Fibroblast of lung (primary cell): ENCODE data around the gene RERE. TPM values are rescaled to one million over a fixed set of nuclear protein-coding genes. Genes with fewer than 3 reads are reported as not detected.

ENCODE experiments used
- DNase-seq, 2 donors: peaks; one replicate each; pipeline versions ENCODE4 v3.0.0 to v3.0.0-alpha.2; 2010; ENCODE audit warnings: low read depth in 2 of 2
- H2AFZ ChIP-seq: 2 replicates; pipeline ENCODE4 v1.5.1; 2012; ENCODE audit warnings: low read length, control low read depth, inconsistent platforms
- H3K27ac ChIP-seq: 2 replicates; pipeline ENCODE4 v1.5.1; 2011; ENCODE audit warnings: low read length, control low read depth; ENCODE audit not compliant: insufficient read depth
- H3K27me3 ChIP-seq: 2 replicates; pipeline ENCODE4 v1.5.1; 2011; ENCODE audit warnings: mild to moderate bottlenecking, low read length; ENCODE audit not compliant: control insufficient read depth, insufficient read depth
- H3K36me3 ChIP-seq: 2 replicates; pipeline ENCODE4 v1.5.1; 2011; ENCODE audit warnings: low read length; ENCODE audit not compliant: control insufficient read depth, insufficient read depth
- H3K4me1 ChIP-seq: 2 replicates; pipeline ENCODE4 v1.5.1; 2011; ENCODE audit warnings: low read length; ENCODE audit not compliant: control insufficient read depth, insufficient read depth; ENCODE audit errors: extremely low read depth
- H3K4me2 ChIP-seq: 2 replicates; pipeline ENCODE4 v1.5.1; 2011; ENCODE audit warnings: low read length, control low read depth; ENCODE audit not compliant: insufficient read depth; ENCODE audit errors: extremely low read depth
- H3K4me3 ChIP-seq, 4 experiments: fragments of 200-600 bp in 1 of 4; sonication (generic) in 1 of 4; replicated peaks in 1 of 4; 2 replicates each; pipeline ENCODE4 v1.5.1; 2011 to 2016; ENCODE audit warnings: low read length in 4 of 4, low read depth in 3 of 4, mild to moderate bottlenecking in 3 of 4, control low read depth in 2 of 4, inconsistent platforms in 1 of 4, mixed read lengths in 1 of 4; ENCODE audit not compliant: insufficient read depth in 1 of 4; ENCODE audit errors: control extremely low read depth in 1 of 4
- H3K79me2 ChIP-seq: 2 replicates; pipeline ENCODE4 v1.5.1; 2012; ENCODE audit warnings: mild to moderate bottlenecking, low read length, inconsistent platforms; ENCODE audit not compliant: control insufficient read depth, insufficient read depth
- H3K9ac ChIP-seq: 2 replicates; pipeline ENCODE4 v1.5.1; 2011; ENCODE audit warnings: mild to moderate bottlenecking, low read length, control low read depth; ENCODE audit not compliant: insufficient read depth
- H3K9me3 ChIP-seq: 2 replicates; pipeline ENCODE4 v1.5.1; 2012; ENCODE audit warnings: low read depth, low read length; ENCODE audit not compliant: control insufficient read depth, insufficient read depth
- H4K20me1 ChIP-seq: 2 replicates; pipeline ENCODE4 v1.5.1; 2011; ENCODE audit warnings: low read length; ENCODE audit not compliant: control insufficient read depth, insufficient read depth; ENCODE audit errors: extremely low read depth
- CTCF ChIP-seq, 2 donors: IDR thresholded peaks in 1 of 2; conservative IDR thresholded peaks in 1 of 2; 1 replicate in 1 of 2; 2 replicates in 1 of 2; pipeline ENCODE4 v1.5.1; 2011 to 2012; ENCODE audit warnings: low read length in 2 of 2, control low read depth in 1 of 2, inconsistent platforms in 1 of 2, low read depth in 1 of 2, mild to moderate bottlenecking in 1 of 2
- EZH2 ChIP-seq: IDR thresholded peaks from 2 replicates; pipeline ENCODE4 v1.5.1; 2012; ENCODE audit warnings: low read length, control low read depth, mild to moderate bottlenecking; ENCODE audit errors: missing control alignments
- polyA plus RNA-seq, 2 donors: library from polyadenylated mRNA; depleted of rRNA in 1 of 2; stranded (reverse) in 1 of 2; unstranded in 1 of 2; fragments of >200 nt; gene quantifications; 2 replicates each; pipeline ENCODE4 v1.2.1, GENCODE V29; 2011 to 2012; ENCODE audit warnings: missing spikeins in 1 of 2
- total RNA-seq: library from RNA; depleted of rRNA; stranded (reverse); fragments of >200 nt; gene quantifications from 2 replicates; pipeline ENCODE4 v1.2.1, GENCODE V29; 2014

RERE gene
- total and polyA plus RNA-seq, 2 donors (not counting 1 experiment from before 2014, with no cell fraction given): 3.7 to 51.0 TPM

GRCh38 chr1:8791819-8792218 lies 25.6 kb downstream of the RERE start:
- no peaks in the 10 kb centered on the region for H3K79me2 ChIP-seq
- H3K4me1 ChIP-seq: no peaks in the 10 kb centered on the region
- DNase-seq: no peak
- TF ChIP-seq CTCF (conservative IDR thresholded peaks at IDR 0.05 in 1 of 2, IDR thresholded peaks at IDR 0.05 in 1 of 2; ENCODE audit: low read depth in 1 of 2, low read length in 2 of 2) (no peak), EZH2 (no peak)
- H3K36me3 ChIP-seq: no peaks in the 10 kb centered on the region
- no peak overlapping the region for H3K4me3 ChIP-seq
- H3K9ac ChIP-seq: no peak overlapping the region
- no peaks in the 10 kb centered on the region for H3K27me3 ChIP-seq
- H4K20me1 ChIP-seq: no peaks in the 10 kb centered on the region
- no peak overlapping the region for H2AFZ ChIP-seq
- no peak overlapping the region for H3K4me2 ChIP-seq
- no peaks in the 10 kb centered on the region for H3K9me3 ChIP-seq
- H3K27ac ChIP-seq: no peak overlapping the region

GRCh38 chr1:8790987-8791386 lies 26.5 kb downstream of the RERE start:
- TF ChIP-seq EZH2 (no peak), CTCF (conservative IDR thresholded peaks at IDR 0.05 in 1 of 2, IDR thresholded peaks at IDR 0.05 in 1 of 2; ENCODE audit: low read depth in 1 of 2, low read length in 2 of 2) (no peak)
- Histone ChIP-seq H3K27ac (no peak overlapping the region), H3K27me3 (no peaks in the 10 kb centered on the region), H4K20me1 (no peaks in the 10 kb centered on the region), H3K9me3 (no peaks in the 10 kb centered on the region), H3K4me2 (no peak overlapping the region), H3K4me3 (no peak overlapping the region), H2AFZ (no peak overlapping the region), H3K79me2 (no peaks in the 10 kb centered on the region), H3K9ac (no peak overlapping the region), H3K4me1 (no peaks in the 10 kb centered on the region), H3K36me3 (no peaks in the 10 kb centered on the region)
- peak in 1 of 2 donors; percentile 60 for DNase-seq

- no peaks in the 10 kb centered on the region for H3K79me2 ChIP-seq
- H3K9me3 ChIP-seq: no peaks in the 10 kb centered on the region
- TF ChIP-seq EZH2 (no peak), CTCF (conservative IDR thresholded peaks at IDR 0.05 in 1 of 2, IDR thresholded peaks at IDR 0.05 in 1 of 2; ENCODE audit: low read depth in 1 of 2, low read length in 2 of 2) (no peak)
- H2AFZ ChIP-seq: no peak overlapping the region
- no peak overlapping the region for H3K4me2 ChIP-seq
- no peaks in the 10 kb centered on the region for H3K27me3 ChIP-seq
- no peak overlapping the region for H3K9ac ChIP-seq
- H3K27ac ChIP-seq: no peak overlapping the region
- H3K4me1 ChIP-seq: no peaks in the 10 kb centered on the region
- DNase-seq: no peak
- H3K4me3 ChIP-seq: no peak overlapping the region
- H3K36me3 ChIP-seq: no peaks in the 10 kb centered on the region
- H4K20me1 ChIP-seq: no peaks in the 10 kb centered on the region
Measured at GRCh38 chr1:8790478-8790877, 27.0 kb downstream of the RERE start.
